Glomerular endothelial cell (primary cell): ENCODE measurements around the gene KCNH3. TPM values are rescaled to one million over a fixed set of nuclear protein-coding genes. Genes with fewer than 3 reads are reported as not detected.
"Not testable (repeated sequence)": the region's sequence is repeated elsewhere in the genome, so short reads cannot be mapped to it uniquely, and the experiment has no call there.

Experiments used
- DNase-seq: peaks from one replicate; pipeline ENCODE4 v3.0.0-alpha.2; 2011; ENCODE audit warnings: low read depth, low spot score; ENCODE audit errors: extremely low read depth
- total RNA-seq: library from RNA; depleted of rRNA; stranded (reverse); fragments of >200 nt; gene quantifications from 2 replicates; pipeline ENCODE4 v1.2.3, GENCODE V29; 2015

The KCNH3 gene
- total RNA-seq, 1 donor from 2014 or later: not detected

DNA sequence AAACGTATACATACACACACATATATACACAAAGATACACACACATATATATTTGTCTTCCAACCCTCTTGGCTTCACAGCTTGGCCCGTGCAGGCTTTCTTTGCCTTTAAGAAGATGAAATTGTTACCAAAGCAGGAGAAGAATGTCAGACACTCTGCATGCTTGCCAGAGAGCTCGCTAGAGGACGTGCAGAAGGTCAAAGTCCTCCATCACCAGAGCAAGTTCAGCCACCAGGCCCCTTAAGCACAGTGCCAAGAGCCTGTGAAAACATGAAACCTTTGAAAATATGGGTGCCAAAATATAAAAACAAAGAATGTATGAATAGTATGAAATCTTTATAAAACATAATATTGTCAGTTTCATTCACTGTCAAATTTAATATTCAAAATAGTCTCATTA, 44.0 kb downstream of the KCNH3 start:
- no peak for DNase-seq

DNA sequence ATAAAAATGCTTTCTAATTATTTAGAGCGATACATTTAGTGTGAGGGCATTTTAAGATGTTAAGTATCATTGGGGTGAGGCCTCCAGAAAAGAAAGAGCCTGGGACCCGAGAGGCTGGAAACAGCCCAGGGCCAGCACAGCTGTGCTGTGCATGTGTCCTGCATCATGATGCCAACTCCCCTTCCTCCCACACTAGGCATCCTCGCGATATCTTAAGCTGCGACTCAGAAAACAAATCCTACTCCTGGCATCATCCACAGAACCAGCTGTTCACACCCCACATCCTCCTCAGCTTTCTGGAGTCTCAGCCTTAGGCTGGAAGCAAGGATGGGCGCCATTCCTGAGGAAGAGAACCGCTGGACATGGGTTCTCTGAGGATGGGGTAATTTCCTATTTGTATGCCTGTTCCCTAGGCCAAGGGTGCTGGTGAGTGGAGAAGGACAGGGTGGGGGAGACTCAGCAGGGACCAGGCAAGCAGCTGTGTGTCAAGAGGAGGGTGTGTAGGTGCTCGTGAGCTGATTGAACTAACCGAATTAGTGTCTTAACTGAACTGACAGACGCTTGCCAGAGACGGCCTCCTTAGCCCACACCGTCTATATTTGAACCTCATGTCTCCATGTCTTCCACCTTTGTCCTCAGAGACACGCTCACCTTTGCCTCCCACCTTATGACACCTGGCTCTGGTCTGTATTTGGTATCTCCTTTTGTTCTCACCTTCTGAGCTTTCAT, 44.7 kb downstream of the KCNH3 start:
- DNase-seq: no peak

DNA sequence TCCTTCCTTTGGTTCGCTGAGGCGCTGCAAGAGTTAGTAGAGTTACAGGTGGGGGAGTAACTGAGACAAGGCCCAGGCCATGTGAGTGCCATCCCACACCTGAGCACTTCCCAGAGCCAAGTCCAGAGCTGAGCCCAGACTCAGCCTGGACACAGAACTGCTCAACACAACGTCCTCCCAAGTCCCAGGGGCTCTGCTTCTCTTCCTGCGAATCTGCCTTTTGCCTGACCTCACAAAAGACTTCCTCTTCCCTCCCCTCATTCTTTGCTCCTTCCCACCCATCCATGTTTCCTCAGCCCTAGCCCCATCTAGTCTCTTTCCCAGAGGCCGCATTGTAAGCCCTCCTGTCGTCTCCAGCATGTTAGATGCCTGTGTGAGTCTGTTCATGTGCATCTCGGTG, 45.8 kb downstream of the KCNH3 start:
- DNase-seq: no peak

DNA sequence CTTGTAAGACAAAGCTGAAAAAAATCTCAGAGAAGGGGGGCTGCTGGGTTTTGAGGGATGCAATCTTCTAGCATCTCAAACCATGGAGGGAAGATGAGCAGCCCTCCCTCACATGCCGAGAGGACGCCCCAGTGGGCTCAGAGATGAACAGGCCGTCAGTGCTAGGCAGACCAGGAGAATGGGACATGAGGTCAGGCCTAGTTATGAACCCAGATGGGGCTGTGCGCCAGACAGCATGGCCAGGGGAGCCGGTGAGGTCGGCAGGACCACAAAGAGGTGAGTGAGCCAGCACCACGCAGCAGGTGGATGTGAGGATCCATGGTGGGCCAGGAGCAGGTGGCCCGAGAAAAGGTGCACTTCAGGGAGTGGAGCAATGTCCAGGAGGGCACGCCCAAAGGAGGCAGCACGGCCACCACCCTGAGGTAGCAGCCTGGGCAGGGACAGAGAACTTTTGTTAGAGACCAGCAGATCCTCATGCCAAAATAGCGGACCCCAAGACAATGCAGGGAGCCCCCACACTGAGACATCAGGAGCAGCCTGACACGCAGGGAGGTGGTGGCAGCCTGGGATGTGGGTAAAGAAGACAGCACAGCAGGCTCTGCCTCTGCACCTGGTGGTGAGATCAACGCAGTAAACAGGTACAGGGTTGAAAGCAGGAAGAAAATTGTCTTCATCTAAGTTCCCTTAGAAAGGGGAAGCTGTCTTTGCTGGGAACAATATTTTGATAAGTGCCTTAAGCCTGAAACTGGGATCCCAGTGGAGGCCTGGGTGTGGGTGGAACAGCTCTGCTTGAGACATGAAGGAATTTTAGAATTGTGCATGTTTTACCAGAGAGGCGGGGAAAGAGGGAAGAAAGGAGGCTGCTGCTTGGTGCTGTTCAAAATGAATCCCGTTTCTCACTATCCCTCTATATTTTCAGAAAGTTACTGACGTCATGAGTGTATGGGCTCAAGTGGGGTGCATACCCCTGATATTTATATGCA, 46.9 kb downstream of the KCNH3 start:
- DNase-seq: no peak

GRCh38 chr12:49587174-49587908, 48.5 kb downstream of the KCNH3 start:
- DNase-seq: no peak

DNA sequence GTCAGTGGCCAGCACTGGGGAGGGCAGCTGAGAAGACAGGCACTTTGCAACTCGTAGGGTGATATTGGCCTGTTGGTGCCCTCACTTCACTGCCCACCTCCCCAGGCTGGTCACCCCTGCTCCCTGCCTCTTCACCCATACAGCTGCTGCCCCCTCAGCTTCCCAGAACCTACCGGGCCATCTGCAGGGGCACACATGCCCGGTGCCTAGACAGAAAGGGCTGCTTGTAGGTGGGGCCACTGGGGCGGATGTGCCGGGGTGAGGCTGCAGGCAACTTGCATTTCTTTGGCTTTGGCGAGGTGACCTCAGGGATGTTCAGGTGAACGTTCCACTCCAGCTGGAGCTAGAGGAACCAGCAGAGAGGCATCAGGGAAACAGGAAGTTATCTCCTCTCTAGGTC, 49.5 kb downstream of the KCNH3 start:
- DNase-seq: no peak

GRCh38 chr12:49588721-49589516, 50.1 kb downstream of the KCNH3 start:
- no peak for DNase-seq

- no peak for DNase-seq
These were observed 59.7 kb downstream of the KCNH3 start for GRCh38 chr12:49598527-49598926.

- DNase-seq: no peak
These were observed 61.1 kb downstream of the KCNH3 start for GRCh38 chr12:49599961-49600360.

GRCh38 chr12:49603721-49604120, 64.9 kb downstream of the KCNH3 start:
- DNase-seq: no peak

GRCh38 chr12:49604856-49605255, 66.0 kb downstream of the KCNH3 start:
- no peak for DNase-seq

- not testable (repeated sequence) for DNase-seq
These were observed 66.7 kb downstream of the KCNH3 start, which contains the start of gene FAM186B for GRCh38 chr12:49605539-49605938. FAM186B (minus strand) TSS chr12:49605639; CDS start chr12:49605477, 162 bp downstream.

Other genes starting within 250 kb of the KCNH3 start
- 1.5 TPM in 1 of 2 replicates, not detected in the other for gene PRPH, start 243.9 kb upstream of the KCNH3 start, total RNA-seq
- gene TROAP, start 215.8 kb upstream of the KCNH3 start, total RNA-seq: 4.7 and 11.4 TPM in 2 replicates
- gene C1QL4, start 201.8 kb upstream of the KCNH3 start, total RNA-seq: not detected in 2 replicates
- gene DNAJC22, start 192.1 kb upstream of the KCNH3 start, total RNA-seq: 0.48 and 1.2 TPM in 2 replicates
- gene SPATS2, start 171.6 kb upstream of the KCNH3 start, total RNA-seq: 40.5 and 45.2 TPM in 2 replicates
- gene MCRS1, start 29.1 kb downstream of the KCNH3 start, total RNA-seq: 59.7 and 67.1 TPM in 2 replicates
- 0.05 and 0.12 TPM in 2 replicates for gene FAM186B, start 66.6 kb downstream of the KCNH3 start, total RNA-seq
- gene PRPF40B, start 84.5 kb downstream of the KCNH3 start, total RNA-seq: 6.3 and 20.5 TPM in 2 replicates
- gene FMNL3, start 168.4 kb downstream of the KCNH3 start, total RNA-seq: 86.0 and 148 TPM in 2 replicates
- gene TMBIM6, start 202.5 kb downstream of the KCNH3 start, total RNA-seq: 379 and 388 TPM in 2 replicates